IPS-18c (cell line): ENCODE results near the gene MAP3K3.
A peak's percentile ranks its signal among the peaks of the same experiment; 100 is the strongest.
"Not testable (repeated sequence)": the region's sequence is repeated elsewhere in the genome, so short reads cannot be mapped to it uniquely, and the experiment has no call there.

Experiments used
- H3K4me3 ChIP-seq: 2 replicates; pipeline ENCODE4 v1.7.0; 2013; ENCODE audit warnings: low read depth, mild to moderate bottlenecking, low read length, moderate library complexity; ENCODE audit not compliant: insufficient read depth
- H3K9me3 ChIP-seq: one replicate; pipeline ENCODE4 v1.6.1; 2013; ENCODE audit warnings: mild to moderate bottlenecking, low read length, moderate library complexity; ENCODE audit not compliant: control insufficient read depth, insufficient read depth

MAP3K3 gene

DNA sequence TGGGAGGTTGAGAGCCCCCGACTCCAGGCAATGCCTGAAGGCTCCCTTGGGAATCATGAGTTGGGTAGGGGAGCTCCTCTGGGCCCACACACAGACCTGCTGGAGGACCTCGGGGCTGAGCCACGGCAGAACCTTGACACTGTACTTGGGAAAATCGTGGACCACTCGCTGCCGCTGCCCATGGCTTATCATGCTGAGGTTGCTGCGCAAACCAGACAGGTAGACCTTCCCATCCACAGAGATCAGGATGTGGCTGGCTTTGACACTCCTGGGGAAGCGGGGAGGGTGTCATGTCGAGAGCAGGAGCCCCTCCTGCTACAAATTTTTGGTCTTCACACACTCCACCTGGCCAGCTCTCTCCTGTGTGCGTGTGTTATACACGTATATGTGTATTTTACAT lies 84.9 kb downstream of the MAP3K3 start:
- Histone ChIP-seq H3K9me3 (no peaks in the 10 kb centered on the region), H3K4me3 (no peak overlapping the region)

- H3K9me3 ChIP-seq, result no peaks in the 10 kb centered on the region
- no peak overlapping the region for H3K4me3 ChIP-seq
Observed at GRCh38 chr17:63709110-63709509, 86.9 kb downstream of the MAP3K3 start.

DNA sequence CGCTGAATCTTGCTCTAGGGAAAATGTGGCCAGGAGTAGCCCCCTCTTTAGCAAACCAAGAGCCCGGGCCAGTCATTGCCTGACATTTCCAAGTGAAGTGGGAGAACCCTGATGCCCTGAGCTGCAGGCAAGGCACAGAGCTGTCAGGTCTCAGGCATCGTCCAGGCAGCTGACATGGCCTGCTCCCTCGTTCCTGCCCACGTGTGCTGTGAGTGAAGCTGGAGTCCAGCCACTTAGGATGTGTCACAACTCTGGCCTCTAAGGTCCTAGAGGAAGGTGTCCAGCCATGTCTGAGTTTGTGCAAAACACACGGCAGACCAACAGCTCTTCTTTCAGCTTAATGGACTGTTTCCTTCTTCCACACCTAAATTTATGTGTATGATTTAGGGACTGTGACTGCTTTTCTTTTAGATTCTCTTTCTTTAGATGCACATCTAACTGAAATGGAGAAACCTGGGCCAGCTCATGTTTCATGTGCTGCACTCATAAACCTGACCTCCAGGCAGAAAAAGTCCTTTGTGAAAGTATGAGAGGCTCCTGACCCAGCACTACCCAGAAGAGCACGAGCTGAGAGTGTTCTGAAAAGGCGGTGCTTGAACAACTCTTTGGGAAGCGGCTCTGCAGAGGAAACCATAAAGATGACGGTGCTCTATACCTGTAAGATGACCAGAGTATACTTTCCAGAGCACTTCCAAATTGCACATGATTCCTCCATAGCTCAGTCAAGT lies 92.5 kb downstream of the MAP3K3 start:
- Histone ChIP-seq H3K9me3 (no peaks in the 10 kb centered on the region), H3K4me3 (no peak overlapping the region)

DNA sequence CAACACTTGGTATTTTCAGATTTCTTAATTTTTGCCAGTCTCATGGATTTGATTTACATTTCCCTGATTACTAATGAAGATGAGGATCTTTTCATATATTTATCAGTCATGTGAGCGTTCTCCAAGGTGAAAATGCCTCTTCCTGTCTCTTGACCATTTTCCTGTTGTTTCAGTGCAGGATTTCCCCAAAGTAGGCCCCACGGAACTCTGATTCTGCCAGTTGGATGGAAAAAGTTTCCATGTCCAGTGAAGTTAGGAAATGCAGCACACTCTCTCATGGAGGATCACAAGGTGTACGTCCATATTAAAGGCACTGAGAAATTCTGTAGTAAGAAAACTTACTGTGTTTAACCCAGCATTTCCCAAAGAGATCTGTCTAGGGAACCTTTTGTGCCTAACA lies 94.2 kb downstream of the MAP3K3 start:
- H3K9me3 ChIP-seq, result no peaks in the 10 kb centered on the region
- H3K4me3 ChIP-seq, result no peak overlapping the region

DNA sequence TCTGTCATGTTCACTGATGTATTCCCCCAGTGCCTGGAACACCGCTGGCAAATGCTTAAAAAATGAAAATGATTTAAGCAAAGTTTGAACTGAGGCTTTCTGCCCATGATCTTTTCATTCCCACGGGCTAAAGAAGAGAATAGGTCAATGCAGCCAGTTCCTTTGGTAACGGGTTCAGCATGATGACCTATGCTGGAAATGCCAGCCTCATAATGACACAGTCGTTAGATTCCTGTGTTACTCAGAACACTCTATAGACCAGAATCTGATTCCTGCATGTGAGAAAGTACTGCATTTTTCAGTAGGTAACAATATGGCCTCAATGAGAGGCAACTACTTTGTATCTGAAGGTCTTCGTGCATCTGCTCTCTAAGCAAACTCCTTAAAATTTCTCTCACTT lies 96.8 kb downstream of the MAP3K3 start:
- H3K9me3 ChIP-seq, result no peaks in the 10 kb centered on the region
- H3K4me3 ChIP-seq, result no peak overlapping the region

DNA sequence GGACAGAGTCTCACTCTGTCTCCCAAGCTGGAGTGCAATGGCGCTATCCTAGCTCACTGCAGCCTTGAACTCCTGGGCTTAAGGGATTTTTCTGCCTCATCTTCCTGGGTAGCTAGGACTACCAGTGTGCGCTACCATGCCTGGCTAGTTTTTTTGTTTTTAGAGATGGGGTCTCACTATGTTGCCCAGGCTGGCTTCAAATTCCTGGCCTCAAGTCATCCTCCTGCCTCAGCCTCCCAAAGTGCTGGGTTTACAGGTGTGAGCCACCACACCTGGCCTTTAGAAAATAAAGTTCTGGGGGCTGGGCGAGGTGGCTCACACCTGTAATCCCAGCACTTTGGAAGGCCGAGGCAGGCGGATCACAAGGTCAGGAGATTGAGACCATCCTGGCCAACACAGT lies 98.0 kb downstream of the MAP3K3 start:
- not testable (repeated sequence) for H3K9me3 ChIP-seq, H3K4me3 ChIP-seq

DNA sequence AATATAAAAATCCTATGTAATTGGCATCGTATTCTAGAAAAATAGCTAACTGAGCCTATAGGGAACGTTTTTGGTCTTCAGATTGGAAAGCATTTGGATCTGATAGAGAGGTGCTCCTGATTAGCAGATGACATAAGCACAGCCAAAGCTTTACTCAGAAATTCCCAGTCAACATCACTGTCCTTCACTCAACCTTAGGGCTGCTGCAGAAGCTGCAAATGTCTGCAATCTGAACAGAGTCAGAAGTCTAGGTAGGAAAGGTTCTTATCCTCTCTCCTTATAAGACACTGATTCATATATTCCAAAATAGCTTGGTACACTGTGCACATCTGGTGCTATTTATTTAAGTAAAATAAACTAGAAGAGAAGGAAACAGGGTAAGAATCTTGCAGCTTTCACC lies 100.2 kb downstream of the MAP3K3 start:
- H3K9me3 ChIP-seq, result no peaks in the 10 kb centered on the region
- no peak overlapping the region for H3K4me3 ChIP-seq

- no peaks in the 10 kb centered on the region for H3K9me3 ChIP-seq
Observed at GRCh38 chr17:63735691-63736090, 113.5 kb downstream of the MAP3K3 start.

DNA sequence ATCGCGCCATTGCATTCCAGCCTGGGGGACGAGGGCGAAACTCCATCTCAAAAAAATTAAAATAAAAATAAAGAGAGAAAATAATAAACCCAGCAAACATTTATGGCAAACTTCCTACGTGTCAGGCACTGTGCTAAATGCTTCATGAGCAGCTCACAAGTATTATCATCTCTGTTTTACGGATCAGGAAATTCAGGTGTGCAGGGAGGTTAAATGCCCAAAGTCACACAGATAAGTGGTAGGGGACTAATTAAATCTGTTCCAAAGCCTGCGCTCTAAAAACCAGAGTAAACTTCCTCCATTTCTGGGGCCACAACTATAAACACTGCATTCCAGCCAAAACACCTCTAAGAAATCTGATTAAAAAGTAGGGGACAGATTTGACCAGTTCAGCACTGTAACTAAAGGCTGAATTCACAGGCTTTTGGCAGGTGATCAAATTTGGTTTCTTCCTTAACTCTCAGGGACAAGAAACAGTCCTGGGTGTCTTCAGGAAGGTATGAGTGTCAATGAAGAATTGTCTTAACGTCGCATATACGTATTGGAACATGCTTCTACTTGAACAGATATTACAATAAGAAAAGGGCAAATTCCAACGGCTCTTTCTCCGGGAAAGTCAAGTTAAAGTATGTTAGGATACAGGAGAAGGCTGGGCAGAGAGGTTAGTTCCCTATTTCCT lies 118.4 kb downstream of the MAP3K3 start:
- Histone ChIP-seq H3K9me3 (no peaks in the 10 kb centered on the region), H3K4me3 (peak overlapping the region; percentile 97)

More at GRCh38 chr17:63735691-63736090, 113.5 kb downstream of the MAP3K3 start:
- H3K4me3 ChIP-seq, result no peak overlapping the region

GRCh38 chr17:63741143-63741407 lies 118.9 kb downstream of the MAP3K3 start:
- Histone ChIP-seq H3K9me3 (no peaks in the 10 kb centered on the region), H3K4me3 (peak overlapping the region; percentile 97)

DNA sequence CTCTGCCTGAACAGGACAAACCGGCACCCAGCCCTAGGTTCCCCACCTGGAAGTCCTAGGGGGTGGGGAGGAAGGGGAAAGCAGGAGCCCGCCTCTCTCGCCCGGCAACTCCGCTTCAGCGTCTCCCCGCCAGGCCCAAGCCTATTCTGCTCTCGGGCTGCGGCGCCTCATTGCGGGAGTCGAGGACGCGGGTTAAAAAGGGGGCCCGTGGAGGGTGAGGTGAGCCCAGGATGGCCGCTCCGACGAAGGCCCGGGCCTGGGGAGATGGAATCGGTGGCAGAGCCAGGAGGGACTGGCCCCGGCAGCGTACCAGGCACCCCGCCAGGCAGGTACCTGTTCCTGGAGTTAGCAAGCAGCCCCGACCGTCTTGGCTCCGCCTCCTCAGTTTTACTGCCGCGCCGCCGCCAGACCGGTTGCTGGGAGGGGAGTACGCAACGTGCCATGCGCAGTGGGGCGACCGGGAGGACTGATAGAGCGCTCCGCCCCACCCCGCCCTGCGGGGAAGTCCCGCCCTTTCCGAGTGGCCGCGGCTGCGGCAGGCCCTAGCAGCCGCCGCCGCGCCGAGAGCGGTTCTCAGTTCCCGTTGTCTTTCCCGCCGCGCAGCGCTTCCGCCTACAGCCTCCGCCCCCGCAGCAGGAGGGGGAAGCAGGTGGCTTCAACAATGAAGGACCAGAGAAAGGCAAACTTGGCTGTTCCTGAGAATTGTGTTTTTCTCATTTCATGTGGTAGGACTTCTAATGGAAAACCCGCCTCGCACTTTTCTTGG lies 119.4 kb downstream of the MAP3K3 start, which contains the start of gene STRADA:
Gene STRADA, minus strand, starts transcription at position 392 of the 766 bp plus-strand sequence. CDS start 13,430 bp downstream, outside the sequence.
- Histone ChIP-seq H3K4me3 (peak within 1 kb of the TSS; percentile 97), H3K9me3 (no peaks in the 10 kb centered on the region)
